Subcutaneous preadipocyte (primary cell): ENCODE data around the gene ADIPOR2. TPM values are rescaled to one million over a fixed set of nuclear protein-coding genes. Genes with fewer than 3 reads are reported as not detected.

Experiments used
- small RNA-seq: library from RNA; depleted of rRNA; stranded (forward); fragments of <200 nt; gene quantifications from one replicate; pipeline ENCODE3, GENCODE V24; 2012
- total RNA-seq: library from RNA; depleted of rRNA; stranded (reverse); fragments of >200 nt; gene quantifications from 2 replicates; pipeline ENCODE4 v1.2.3, GENCODE V29; 2012

ADIPOR2 gene
- 25.0 and 38.3 TPM in 2 replicates for total RNA-seq

GRCh38 chr12:1690578-1691122 lies at the start of gene ADIPOR2:
ADIPOR2 (plus strand) TSS chr12:1691070; CDS start chr12:1754344, 63,274 bp downstream.

GRCh38 chr12:1820191-1820895 lies 129.5 kb downstream of the ADIPOR2 start, which contains the start of gene LRTM2:
LRTM2 (plus strand) TSS chr12:1820565; CDS start chr12:1828149, 7,584 bp downstream.

Small RNA genes within 50 kb of the gene (small RNA-seq; reads per million reads assigned to genes)
- not detected for gene MIR3649

Other genes starting within 250 kb of the ADIPOR2 start
- gene FBXL14, start 96.5 kb upstream of the ADIPOR2 start, total RNA-seq = 8.8 and 14.1 TPM in 2 replicates
- 56.6 and 76.4 TPM in 2 replicates for gene WNT5B, start 61.8 kb upstream of the ADIPOR2 start, total RNA-seq
- not detected in 2 replicates for gene LRTM2, start 129.5 kb downstream of the ADIPOR2 start, total RNA-seq
- 0.20 and 1.8 TPM in 2 replicates for gene CACNA2D4, start 227.6 kb downstream of the ADIPOR2 start, total RNA-seq